Measurements from ENCODE around the gene PEF1. TPM values are rescaled to one million over a fixed set of nuclear protein-coding genes. Genes with fewer than 3 reads are reported as not detected.
A peak's percentile ranks its signal among the peaks of the same experiment; 100 is the strongest.

The PEF1 gene
- total RNA-seq, 2 experiments from 2014 or later: 48.8 to 59.3 TPM

- H3K9me3 Mint-ChIP-seq (ENCODE audit: low read depth): no peaks in the 10 kb centered on the region
- no peak for DNase-seq
- ChIA-PET CTCF (interaction anchor here (0.6 kb wide), 1 partner anchor 782 kb away, joined by 3 read pairs; no protein-coding TSS in a partner anchor), POLR2A (no interaction called here)
- intact Hi-C loops (cut with DNase I, micrococcal nuclease): no loop called here
- no peak for ATAC-seq
- peaks cover 20% of the 10 kb centered on the region for H3K27me3 Mint-ChIP-seq
- H3K4me1 Mint-ChIP-seq: peaks cover 3% of the 10 kb centered on the region
- no peak overlapping the region for H3K27ac Mint-ChIP-seq
- H3K36me3 Mint-ChIP-seq (ENCODE audit: low read depth): peaks cover 4% of the 10 kb centered on the region
- H3K4me3 Mint-ChIP-seq: no peak overlapping the region
Measured at GRCh38 chr1:31620631-31621497, 23.8 kb downstream of the PEF1 start.

- H3K4me1 Mint-ChIP-seq: peaks cover 3% of the 10 kb centered on the region
- H3K36me3 Mint-ChIP-seq (ENCODE audit: low read depth): peaks cover 4% of the 10 kb centered on the region
- no peak for ATAC-seq
- H3K4me3 Mint-ChIP-seq: no peak overlapping the region
- DNase-seq: no peak
- ChIA-PET CTCF (interaction anchor here (0.6 to 1.9 kb wide), 14 partner anchors 9 to 200 kb away, joined by 3 to 8 read pairs (median 4); partner anchors contain the start of gene PEF1), POLR2A (interaction anchor here (0.6 kb wide), 1 partner anchor 170 kb away, joined by 3 read pairs; no protein-coding TSS in a partner anchor)
- no peak overlapping the region for H3K27ac Mint-ChIP-seq
- intact Hi-C loops (cut with DNase I, micrococcal nuclease): loop anchor here (1.0 to 2.0 kb wide), 2 partner anchors 54 to 55 kb away; no protein-coding TSS in a partner anchor
- H3K9me3 Mint-ChIP-seq (ENCODE audit: low read depth): no peaks in the 10 kb centered on the region
- peaks cover 23% of the 10 kb centered on the region for H3K27me3 Mint-ChIP-seq
Measured at GRCh38 chr1:31618916-31619846, 25.5 kb downstream of the PEF1 start.

- CTCF ChIA-PET: interaction anchor here (0.6 to 1.9 kb wide), 16 partner anchors 8 to 223 kb away, joined by 3 to 8 read pairs (median 4); partner anchors contain the start of gene PEF1
- Mint-ChIP-seq H3K4me3 (no peak overlapping the region), H3K9me3 (ENCODE audit: low read depth) (no peaks in the 10 kb centered on the region), H3K27me3 (peaks cover 23% of the 10 kb centered on the region), H3K27ac (no peak overlapping the region), H3K4me1 (peaks cover 3% of the 10 kb centered on the region), H3K36me3 (ENCODE audit: low read depth) (no peaks in the 10 kb centered on the region)
- ATAC-seq: peak; percentile 85
- intact Hi-C loops (cut with DNase I, micrococcal nuclease): loop anchor here (1.0 to 2.0 kb wide), 2 partner anchors 53 to 54 kb away; no protein-coding TSS in a partner anchor
- peak; percentile 73 for DNase-seq
- POLR2A ChIA-PET: interaction anchor here (0.7 to 0.8 kb wide), 2 partner anchors 24 to 454 kb away, joined by 4 to 6 read pairs; no protein-coding TSS in a partner anchor
Measured at GRCh38 chr1:31617916-31618746, 26.5 kb downstream of the PEF1 start.

- Mint-ChIP-seq H3K4me1 (peaks cover 3% of the 10 kb centered on the region), H3K9me3 (ENCODE audit: low read depth) (no peaks in the 10 kb centered on the region), H3K27ac (no peak within 1 kb of the TSS), H3K36me3 (ENCODE audit: low read depth) (no peaks in the 10 kb centered on the region), H3K27me3 (peaks cover 25% of the 10 kb centered on the region), H3K4me3 (no peak within 1 kb of the TSS)
- CTCF ChIA-PET: interaction anchor here (0.6 to 2.0 kb wide), 11 partner anchors 8 to 223 kb away, joined by 3 to 12 read pairs (median 5); no protein-coding TSS in a partner anchor
- DNase-seq: no peak
- no peak for ATAC-seq
- POLR2A ChIA-PET: interaction anchor here (0.7 kb wide), 1 partner anchor 454 kb away, joined by 4 read pairs; no protein-coding TSS in a partner anchor
- intact Hi-C loops (cut with DNase I, micrococcal nuclease): no loop called here
Measured at GRCh38 chr1:31617218-31617915, 27.3 kb downstream of the PEF1 start, which contains the start of gene HCRTR1. Gene HCRTR1 (plus strand): TSS chr1:31617689. CDS start chr1:31619193, 1,504 bp downstream.

GRCh38 chr1:31615939-31616338 lies 28.7 kb downstream of the PEF1 start:
- intact Hi-C loops (cut with DNase I, micrococcal nuclease): no loop called here
- Mint-ChIP-seq H3K36me3 (ENCODE audit: low read depth) (no peaks in the 10 kb centered on the region), H3K9me3 (ENCODE audit: low read depth) (no peaks in the 10 kb centered on the region), H3K4me3 (no peak overlapping the region), H3K27me3 (peaks cover 25% of the 10 kb centered on the region), H3K27ac (no peak overlapping the region), H3K4me1 (peaks cover 3% of the 10 kb centered on the region)
- ChIA-PET POLR2A (no interaction called here), CTCF (interaction anchor here (2.0 kb wide), 1 partner anchor 52 kb away, joined by 12 read pairs; no protein-coding TSS in a partner anchor)
- ATAC-seq (no peak), DNase-seq (no peak)

- Mint-ChIP-seq H3K27me3 (peaks cover 25% of the 10 kb centered on the region), H3K4me3 (no peak overlapping the region), H3K9me3 (ENCODE audit: low read depth) (no peaks in the 10 kb centered on the region), H3K4me1 (peaks cover 3% of the 10 kb centered on the region), H3K36me3 (ENCODE audit: low read depth) (no peaks in the 10 kb centered on the region), H3K27ac (no peak overlapping the region)
- ATAC-seq: no peak
- ChIA-PET POLR2A (no interaction called here), CTCF (interaction anchor here (2.0 kb wide), 1 partner anchor 52 kb away, joined by 12 read pairs; no protein-coding TSS in a partner anchor)
- intact Hi-C loops (cut with DNase I, micrococcal nuclease): no loop called here
- no peak for DNase-seq
Measured at GRCh38 chr1:31615414-31615813, 29.3 kb downstream of the PEF1 start.

GRCh38 chr1:31614414-31615005 lies 30.2 kb downstream of the PEF1 start:
- H3K4me1 Mint-ChIP-seq: peaks cover 3% of the 10 kb centered on the region
- no peak overlapping the region for H3K4me3 Mint-ChIP-seq
- H3K27me3 Mint-ChIP-seq: peaks cover 22% of the 10 kb centered on the region
- ChIA-PET POLR2A (no interaction called here), CTCF (no interaction called here)
- H3K36me3 Mint-ChIP-seq (ENCODE audit: low read depth): no peaks in the 10 kb centered on the region
- H3K27ac Mint-ChIP-seq: no peak overlapping the region
- ATAC-seq: no peak
- no peak for DNase-seq
- no peaks in the 10 kb centered on the region for H3K9me3 Mint-ChIP-seq (ENCODE audit: low read depth)
- intact Hi-C loops (cut with DNase I, micrococcal nuclease): no loop called here

- ATAC-seq (no peak), DNase-seq (no peak)
- H3K27ac Mint-ChIP-seq: no peak overlapping the region
- intact Hi-C loops (cut with DNase I, micrococcal nuclease): no loop called here
- H3K4me1 Mint-ChIP-seq: peaks cover 10% of the 10 kb centered on the region
- H3K27me3 Mint-ChIP-seq: peaks cover 2% of the 10 kb centered on the region
- H3K4me3 Mint-ChIP-seq: no peak overlapping the region
- no peaks in the 10 kb centered on the region for H3K9me3 Mint-ChIP-seq (ENCODE audit: low read depth)
- POLR2A ChIA-PET: no interaction called here
- H3K36me3 Mint-ChIP-seq (ENCODE audit: low read depth): no peaks in the 10 kb centered on the region
- CTCF ChIA-PET: interaction anchor here (1.4 to 1.8 kb wide), 2 partner anchors 9 to 180 kb away, joined by 3 to 6 read pairs; no protein-coding TSS in a partner anchor
Measured at GRCh38 chr1:31609514-31610118, 35.1 kb downstream of the PEF1 start.

GRCh38 chr1:31607360-31607759 lies 37.3 kb downstream of the PEF1 start:
- Mint-ChIP-seq H3K4me1 (peaks cover 10% of the 10 kb centered on the region), H3K36me3 (ENCODE audit: low read depth) (no peaks in the 10 kb centered on the region), H3K27ac (no peak overlapping the region), H3K4me3 (no peak overlapping the region), H3K9me3 (ENCODE audit: low read depth) (no peaks in the 10 kb centered on the region), H3K27me3 (no peaks in the 10 kb centered on the region)
- DNase-seq (no peak), ATAC-seq (no peak)
- ChIA-PET POLR2A (no interaction called here), CTCF (interaction anchor here (0.6 to 0.8 kb wide), 3 partner anchors 12 to 19 kb away, joined by 3 to 4 read pairs (median 3); no protein-coding TSS in a partner anchor)
- intact Hi-C loops (cut with DNase I, micrococcal nuclease): no loop called here

Data from activated CD4-positive, alpha-beta T cell treated with anti-CD3 and anti-CD28 coated beads for 36 hours (primary cell).